Vagina (tissue), 2 donors: Measurements from ENCODE around the gene OR10V1.

Experiments used
- CTCF ChIP-seq, 3 experiments: fragments of 450-650 bp in 2 of 3; fragments of 200-600 bp in 1 of 3; sonication (generic) in 1 of 3; IDR thresholded peaks; one replicate each; pipeline ENCODE4 v1.5.1; 2017 to 2019; ENCODE audit warnings: antibody characterized with exemption in 3 of 3, mild to moderate bottlenecking in 2 of 3, moderate library complexity in 2 of 3
- POLR2A ChIP-seq, 2 donors: fragments of 450-650 bp; IDR thresholded peaks; one replicate each; pipeline ENCODE4 v1.6.1; 2017; ENCODE audit warnings: antibody characterized with exemption in 2 of 2, mild to moderate bottlenecking in 2 of 2, moderate library complexity in 2 of 2

- no peak for TF ChIP-seq CTCF (IDR thresholded peaks at IDR 0.05)
- no peak for TF ChIP-seq POLR2A (IDR thresholded peaks at IDR 0.05)
Measured at GRCh38 chr11:59666969-59667368, 46.7 kb downstream of the OR10V1 start.
